Measurements from ENCODE around the gene MDFIC.

Gene MDFIC

GRCh38 chr7:114953724-114954123 is 31.8 kb downstream of the MDFIC start:
- Histone ChIP-seq H4K20me1 (no peaks in the 10 kb centered on the region), H3K4me1 (peaks cover 8 to 37% (median 14%) of the 10 kb centered on the region in 10 experiments), H3K27me3 (peaks cover 0 to 26% (median 0%) of the 10 kb centered on the region in 11 experiments; a peak in 4 of 22 replicates), H3K4me3 (no peak overlapping the region), H3K4me2 (no peak overlapping the region), H3K9ac (no peak overlapping the region), H3K27ac (no peak overlapping the region), H3K9me3 (replicated peaks in 1 of 11) (no peaks in the 10 kb centered on the region), H3K36me3 (no peaks in the 10 kb centered on the region)
- TF ChIP-seq Cebpa-rat (IDR thresholded peaks at IDR 0.05): no peak

- TF ChIP-seq Cebpa-rat (IDR thresholded peaks at IDR 0.05): no peak
- Histone ChIP-seq H3K4me2 (peak overlapping the region in 3 of 11 experiments; percentile 46 to 62 (median 57); a peak in 5 of 22 replicates), H3K27ac (peak overlapping the region in 1 of 11 experiments; percentile 42; a peak in 1 of 22 replicates), H3K9ac (no peak overlapping the region), H3K4me1 (peaks cover 0 to 29% (median 0%) of the 10 kb centered on the region in 10 experiments; a peak in 6 of 20 replicates), H4K20me1 (no peaks in the 10 kb centered on the region), H3K27me3 (peaks cover 0 to 7% (median 0%) of the 10 kb centered on the region in 11 experiments; a peak in 2 of 22 replicates), H3K9me3 (replicated peaks in 1 of 11) (no peaks in the 10 kb centered on the region), H3K36me3 (no peaks in the 10 kb centered on the region), H3K4me3 (no peak overlapping the region)
These were observed 34.8 kb downstream of the MDFIC start for GRCh38 chr7:114956702-114957101.

- peak overlapping the region in 1 of 11 experiments; percentile 42; a peak in 1 of 22 replicates for H3K27ac ChIP-seq
- H3K9me3 ChIP-seq (replicated peaks in 1 of 11): no peaks in the 10 kb centered on the region
- no peak overlapping the region for H3K9ac ChIP-seq
- no peak overlapping the region for H3K4me3 ChIP-seq
- no peak for TF ChIP-seq Cebpa-rat (IDR thresholded peaks at IDR 0.05)
- H3K27me3 ChIP-seq: no peaks in the 10 kb centered on the region
- peak overlapping the region in 3 of 11 experiments; percentile 46 to 62 (median 57); a peak in 4 of 22 replicates for H3K4me2 ChIP-seq
- H3K36me3 ChIP-seq: no peaks in the 10 kb centered on the region
- H3K4me1 ChIP-seq: peaks cover 0 to 29% (median 0%) of the 10 kb centered on the region in 10 experiments; a peak in 6 of 20 replicates
- no peaks in the 10 kb centered on the region for H4K20me1 ChIP-seq
These were observed 35.5 kb downstream of the MDFIC start for GRCh38 chr7:114957444-114957843.

- no peaks in the 10 kb centered on the region for H3K9me3 ChIP-seq (replicated peaks in 1 of 11)
- no peak overlapping the region for H3K27ac ChIP-seq
- no peak for TF ChIP-seq Cebpa-rat (IDR thresholded peaks at IDR 0.05)
- H3K27me3 ChIP-seq: no peaks in the 10 kb centered on the region
- H3K4me2 ChIP-seq: no peak overlapping the region
- no peak overlapping the region for H3K4me3 ChIP-seq
- H4K20me1 ChIP-seq: no peaks in the 10 kb centered on the region
- H3K36me3 ChIP-seq: no peaks in the 10 kb centered on the region
- no peak overlapping the region for H3K9ac ChIP-seq
- peaks cover 0 to 29% (median 0%) of the 10 kb centered on the region in 10 experiments; a peak in 6 of 20 replicates for H3K4me1 ChIP-seq
These were observed 38.0 kb downstream of the MDFIC start for GRCh38 chr7:114959931-114960330.

- Histone ChIP-seq H3K4me3 (no peak overlapping the region), H3K27me3 (no peaks in the 10 kb centered on the region), H4K20me1 (no peaks in the 10 kb centered on the region), H3K4me1 (peaks cover 0 to 18% (median 0%) of the 10 kb centered on the region in 10 experiments; a peak in 6 of 20 replicates), H3K4me2 (no peak overlapping the region), H3K27ac (no peak overlapping the region), H3K9ac (no peak overlapping the region), H3K9me3 (replicated peaks in 1 of 11) (no peaks in the 10 kb centered on the region), H3K36me3 (no peaks in the 10 kb centered on the region)
- no peak for TF ChIP-seq Cebpa-rat (IDR thresholded peaks at IDR 0.05)
These were observed 40.5 kb downstream of the MDFIC start for GRCh38 chr7:114962441-114962840.

GRCh38 chr7:114966156-114966555 is 44.3 kb downstream of the MDFIC start:
- no peak overlapping the region for H3K4me3 ChIP-seq
- H3K9ac ChIP-seq: no peak overlapping the region
- TF ChIP-seq Cebpa-rat (IDR thresholded peaks at IDR 0.05): no peak
- no peaks in the 10 kb centered on the region for H3K36me3 ChIP-seq
- no peaks in the 10 kb centered on the region for H4K20me1 ChIP-seq
- no peak overlapping the region for H3K4me2 ChIP-seq
- no peak overlapping the region for H3K27ac ChIP-seq
- no peaks in the 10 kb centered on the region for H3K27me3 ChIP-seq
- no peaks in the 10 kb centered on the region for H3K9me3 ChIP-seq (replicated peaks in 1 of 11)
- no peaks in the 10 kb centered on the region for H3K4me1 ChIP-seq

- Histone ChIP-seq H3K4me2 (no peak overlapping the region), H3K4me3 (no peak overlapping the region), H3K36me3 (no peaks in the 10 kb centered on the region), H3K9ac (no peak overlapping the region), H3K27ac (no peak overlapping the region), H3K27me3 (no peaks in the 10 kb centered on the region), H4K20me1 (no peaks in the 10 kb centered on the region), H3K4me1 (0 out of 20 replicates have a peak, but pooled peaks cover 0 to 6% (median 0%) of the 10 kb centered on the region in 10 experiments), H3K9me3 (replicated peaks in 1 of 11) (no peaks in the 10 kb centered on the region)
- no peak for TF ChIP-seq Cebpa-rat (IDR thresholded peaks at IDR 0.05)
These were observed 47.2 kb downstream of the MDFIC start for GRCh38 chr7:114969096-114969495.

GRCh38 chr7:114970308-114970707 is 48.4 kb downstream of the MDFIC start:
- Histone ChIP-seq H3K9ac (no peak overlapping the region), H4K20me1 (no peaks in the 10 kb centered on the region)

GRCh38 chr7:114970732-114971131 is 48.8 kb downstream of the MDFIC start:
- no peaks in the 10 kb centered on the region for H4K20me1 ChIP-seq
- H3K4me3 ChIP-seq: no peak overlapping the region
- no peak overlapping the region for H3K4me2 ChIP-seq
- H3K9ac ChIP-seq: no peak overlapping the region
- no peak overlapping the region for H3K27ac ChIP-seq
- peaks cover 0 to 11% (median 0%) of the 10 kb centered on the region in 10 experiments; a peak in 3 of 20 replicates for H3K4me1 ChIP-seq
- no peaks in the 10 kb centered on the region for H3K27me3 ChIP-seq
- TF ChIP-seq Cebpa-rat (IDR thresholded peaks at IDR 0.05): no peak
- no peaks in the 10 kb centered on the region for H3K9me3 ChIP-seq (replicated peaks in 1 of 11)
- no peaks in the 10 kb centered on the region for H3K36me3 ChIP-seq

More at GRCh38 chr7:114970308-114970707, 48.4 kb downstream of the MDFIC start:
- TF ChIP-seq Cebpa-rat (IDR thresholded peaks at IDR 0.05): no peak
- Histone ChIP-seq H3K4me2 (no peak overlapping the region), H3K4me1 (peaks cover 0 to 8% (median 0%) of the 10 kb centered on the region in 10 experiments; a peak in 3 of 20 replicates), H3K27me3 (no peaks in the 10 kb centered on the region), H3K27ac (no peak overlapping the region), H3K36me3 (no peaks in the 10 kb centered on the region), H3K4me3 (no peak overlapping the region), H3K9me3 (replicated peaks in 1 of 11) (no peaks in the 10 kb centered on the region)

- no peaks in the 10 kb centered on the region for H4K20me1 ChIP-seq
- H3K9me3 ChIP-seq (replicated peaks in 1 of 11): no peaks in the 10 kb centered on the region
- H3K36me3 ChIP-seq: no peaks in the 10 kb centered on the region
- no peak overlapping the region for H3K4me2 ChIP-seq
- H3K27ac ChIP-seq: no peak overlapping the region
- peaks cover 0 to 11% (median 0%) of the 10 kb centered on the region in 10 experiments; a peak in 3 of 20 replicates for H3K4me1 ChIP-seq
- TF ChIP-seq Cebpa-rat (IDR thresholded peaks at IDR 0.05): no peak
- H3K9ac ChIP-seq: no peak overlapping the region
- no peaks in the 10 kb centered on the region for H3K27me3 ChIP-seq
- no peak overlapping the region for H3K4me3 ChIP-seq
These were observed 50.7 kb downstream of the MDFIC start for GRCh38 chr7:114972567-114972966.
